GM18498 (cell line): ENCODE data around the gene ARMCX2.
"Not testable (repeated sequence)": the region's sequence is repeated elsewhere in the genome, so short reads cannot be mapped to it uniquely, and the experiment has no call there.

ENCODE experiments used
- ATAC-seq: cut with Tn5 transposase; IDR thresholded peaks from one replicate; pipeline ENCODE4 v1.9.1; 2021; ENCODE audit warnings: mild to moderate bottlenecking, moderate library complexity; ENCODE audit not compliant: unreplicated experiment

The ARMCX2 gene

GRCh38 chrX:101659601-101660063, at the start of gene ARMCX2:
ARMCX2 (minus strand) TSS chrX:101659850; CDS start chrX:101657588, 2,262 bp downstream.
- ATAC-seq = peak; percentile 54

- ATAC-seq = no peak
Observed at GRCh38 chrX:101709384-101709783, 49.7 kb upstream of the ARMCX2 start.

DNA sequence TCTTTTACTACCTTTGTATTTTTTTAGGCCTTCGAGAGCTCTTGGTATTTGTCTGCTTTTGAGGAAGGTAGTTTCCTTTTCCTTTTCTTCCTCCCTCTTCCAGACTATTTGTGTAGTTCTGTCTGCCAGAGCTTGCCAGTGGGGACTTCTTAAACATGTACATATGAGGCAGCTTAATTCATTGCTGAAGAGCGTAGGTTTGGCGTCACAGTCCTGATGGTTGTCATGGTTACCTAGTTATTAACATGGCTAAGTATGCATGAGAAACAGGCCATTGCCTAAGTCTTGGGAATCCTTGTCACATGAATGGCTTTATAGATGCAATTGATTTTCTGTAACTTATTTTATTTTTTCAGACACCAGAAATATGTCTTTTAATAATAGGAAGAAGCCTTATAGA, 48.5 kb upstream of the ARMCX2 start:
- no peak for ATAC-seq

DNA sequence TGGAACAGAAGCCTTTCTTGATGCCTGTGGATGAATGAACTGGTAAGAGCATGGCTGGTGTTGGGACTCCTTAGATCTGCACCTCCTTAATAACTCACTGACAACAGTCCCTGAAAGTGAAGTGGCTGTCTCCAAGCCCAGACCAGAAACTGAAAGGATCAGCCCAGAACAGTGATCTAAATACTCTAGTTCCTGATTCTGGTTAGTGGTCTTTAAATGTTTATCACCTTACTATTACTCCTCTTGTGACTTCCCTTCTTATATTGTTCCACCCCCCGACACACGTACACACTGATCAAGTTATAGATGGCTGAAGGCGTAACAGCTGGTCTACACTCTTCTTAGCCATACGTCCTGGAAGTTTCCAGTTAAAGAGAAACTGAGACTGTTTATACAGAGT, 33.8 kb upstream of the ARMCX2 start:
- peak; percentile 91 for ATAC-seq

DNA sequence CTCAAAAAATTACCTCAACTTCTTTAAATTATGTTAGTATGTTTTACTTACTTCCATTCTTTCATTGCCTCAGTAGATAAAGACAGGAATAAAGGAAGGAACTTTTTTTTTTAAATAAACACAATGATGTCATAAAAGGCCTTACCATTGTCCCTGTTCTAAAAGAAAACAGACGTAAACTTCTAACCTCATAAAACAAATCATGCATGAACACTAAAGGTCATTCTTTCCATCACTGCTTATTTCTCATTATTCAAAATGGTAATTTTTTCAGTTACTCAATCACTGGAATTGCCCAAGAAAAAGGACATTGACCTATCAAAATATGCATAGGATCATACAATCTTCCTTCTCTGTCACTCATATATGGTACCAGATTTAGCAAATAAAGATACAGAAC, 32.2 kb upstream of the ARMCX2 start:
- no peak for ATAC-seq

DNA sequence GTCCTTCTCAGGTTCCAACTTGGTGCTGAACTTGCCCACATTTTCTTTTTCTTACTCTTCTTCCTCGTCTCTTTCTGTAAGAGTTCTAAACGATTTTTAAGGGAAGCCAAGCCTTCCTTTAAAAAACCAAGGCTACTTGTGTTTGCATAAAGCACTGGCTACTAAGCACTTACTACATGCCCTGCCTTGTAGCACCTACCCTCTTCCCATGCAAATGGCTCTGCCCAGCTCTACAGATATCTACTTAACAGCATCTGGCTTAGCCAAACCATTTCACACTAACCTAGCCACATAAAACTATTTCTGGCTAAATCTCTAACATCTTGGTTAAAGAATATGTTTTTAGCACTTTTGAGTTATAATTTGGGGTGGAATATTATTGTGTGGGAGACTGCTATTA, 26.9 kb upstream of the ARMCX2 start:
- ATAC-seq = no peak

- no peak for ATAC-seq
Observed at GRCh38 chrX:101685923-101686322, 26.3 kb upstream of the ARMCX2 start.

GRCh38 chrX:101682723-101683122, 23.1 kb upstream of the ARMCX2 start:
- no peak for ATAC-seq

DNA sequence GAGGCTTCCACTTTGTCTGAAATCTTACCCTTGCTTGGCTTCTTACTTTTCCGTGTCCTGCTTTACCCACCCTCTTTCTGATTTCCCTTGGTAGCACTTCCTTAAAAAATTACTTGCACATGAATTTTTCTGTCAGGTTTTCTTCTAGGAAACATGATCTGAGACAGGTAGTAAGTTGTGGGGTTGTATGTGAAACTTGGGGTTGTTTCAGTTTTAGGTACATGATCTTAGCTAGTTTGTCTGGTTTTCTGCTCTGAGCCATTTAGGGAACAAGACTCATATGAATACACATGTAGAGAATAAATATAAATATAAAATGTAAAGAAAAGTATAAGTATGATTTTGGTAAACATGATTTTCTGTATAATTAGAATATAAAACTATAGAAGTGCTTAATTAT, 17.4 kb upstream of the ARMCX2 start:
- ATAC-seq = peak; percentile 88

GRCh38 chrX:101676571-101676970, 16.9 kb upstream of the ARMCX2 start:
- peak; percentile 59 for ATAC-seq

DNA sequence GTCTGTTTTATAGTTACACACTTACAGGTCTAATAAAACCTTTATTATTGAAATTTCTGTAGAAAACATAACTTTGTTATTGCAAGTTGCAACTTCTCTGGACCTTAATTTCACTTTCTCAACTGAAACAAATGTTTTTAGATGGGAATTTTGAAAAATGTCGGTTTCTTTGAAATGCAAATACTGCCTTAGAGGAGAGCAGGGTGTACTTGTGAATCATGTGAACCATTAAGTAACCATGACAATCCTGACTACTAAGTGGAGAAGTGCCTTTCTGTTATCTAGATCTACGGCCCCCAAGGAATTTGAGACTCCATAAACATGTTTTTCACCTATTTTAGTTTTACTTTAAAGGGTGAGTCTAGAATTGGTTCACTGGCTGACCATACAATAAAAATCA, 8.5 kb upstream of the ARMCX2 start:
- ATAC-seq = no peak

DNA sequence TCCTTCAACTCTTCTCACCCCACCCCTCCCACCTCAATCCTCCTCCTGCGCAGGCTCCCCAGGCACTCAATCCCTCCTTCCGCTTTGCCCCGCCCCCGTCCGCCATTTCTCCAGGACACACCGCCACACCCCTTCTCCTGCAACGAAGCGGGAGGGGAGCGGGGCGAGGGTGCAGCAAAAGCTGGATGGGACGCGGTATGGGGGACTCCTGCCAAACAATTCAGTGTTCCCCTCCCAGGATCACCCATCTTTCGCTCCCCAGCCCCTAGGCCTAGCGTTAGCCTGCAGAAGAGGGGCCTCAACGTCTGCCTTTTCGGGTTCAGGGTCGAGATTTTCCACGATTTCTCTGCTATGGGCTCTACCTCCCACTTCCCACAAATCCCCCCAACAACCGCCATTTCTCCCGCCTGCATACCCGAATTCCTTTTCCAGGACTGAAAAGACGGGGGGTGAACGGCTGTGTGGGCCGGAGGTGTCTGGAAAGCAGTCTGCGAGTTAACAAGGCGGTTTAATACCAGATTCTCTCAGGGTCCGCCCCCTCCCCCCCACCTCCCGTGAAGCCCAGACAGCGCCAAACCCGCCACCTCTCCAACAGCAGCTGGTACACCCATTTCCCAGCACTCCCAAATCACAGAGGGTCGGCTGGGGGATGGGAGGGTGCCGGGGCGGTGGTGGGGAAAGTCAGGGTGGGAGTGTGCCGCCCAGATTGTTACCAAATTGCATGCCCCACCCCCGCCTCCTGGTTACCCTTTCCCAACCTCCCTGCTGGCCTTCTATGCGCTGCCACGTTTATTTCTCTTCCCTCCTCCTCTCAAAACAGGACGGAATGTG, 774 bp downstream of the ARMCX2 start:
- ATAC-seq = peak; percentile 81

GRCh38 chrX:101657495-101657894, 2.2 kb downstream of the ARMCX2 start:
- ATAC-seq = no peak

GRCh38 chrX:101656817-101657216, 2.8 kb downstream of the ARMCX2 start:
- no peak for ATAC-seq

DNA sequence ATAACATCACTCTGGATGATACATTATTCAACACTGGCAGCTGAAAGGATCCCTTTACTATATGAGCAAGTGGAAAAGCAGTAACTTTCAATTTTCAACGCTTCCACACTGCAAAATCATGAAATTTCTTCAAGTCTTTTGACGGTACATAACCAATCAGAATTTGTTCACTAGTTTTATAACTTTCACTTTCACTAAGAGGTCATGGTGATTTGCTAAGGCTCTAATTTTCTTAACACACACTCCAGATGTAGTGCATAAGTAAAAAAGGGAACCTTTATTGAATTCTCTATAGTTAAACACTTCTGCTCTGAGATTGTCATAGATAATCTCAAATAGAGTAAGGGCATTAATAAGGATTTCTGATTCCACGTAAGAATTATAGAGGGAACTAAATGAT, 4.1 kb downstream of the ARMCX2 start:
- ATAC-seq = no peak

DNA sequence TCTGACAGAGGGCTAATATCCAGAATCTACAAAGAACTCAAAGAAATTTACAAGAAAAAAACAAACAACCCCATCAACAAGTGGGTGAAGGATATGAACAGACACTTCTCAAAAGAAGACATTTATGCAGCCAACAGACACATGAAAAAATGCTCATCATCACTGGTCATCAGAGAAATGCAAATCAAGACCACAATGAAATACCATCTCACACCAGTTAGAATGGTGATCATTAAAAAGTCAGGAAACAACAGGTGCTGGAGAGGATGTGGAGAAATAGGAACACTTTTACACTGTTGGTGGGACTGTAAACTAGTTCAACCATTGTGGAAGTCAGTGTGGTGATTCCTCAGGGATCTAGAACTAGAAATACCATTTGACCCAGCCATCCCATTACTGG, 11.9 kb downstream of the ARMCX2 start:
- not testable (repeated sequence) for ATAC-seq

- no peak for ATAC-seq
Observed at GRCh38 chrX:101642093-101642492, 17.6 kb downstream of the ARMCX2 start.

DNA sequence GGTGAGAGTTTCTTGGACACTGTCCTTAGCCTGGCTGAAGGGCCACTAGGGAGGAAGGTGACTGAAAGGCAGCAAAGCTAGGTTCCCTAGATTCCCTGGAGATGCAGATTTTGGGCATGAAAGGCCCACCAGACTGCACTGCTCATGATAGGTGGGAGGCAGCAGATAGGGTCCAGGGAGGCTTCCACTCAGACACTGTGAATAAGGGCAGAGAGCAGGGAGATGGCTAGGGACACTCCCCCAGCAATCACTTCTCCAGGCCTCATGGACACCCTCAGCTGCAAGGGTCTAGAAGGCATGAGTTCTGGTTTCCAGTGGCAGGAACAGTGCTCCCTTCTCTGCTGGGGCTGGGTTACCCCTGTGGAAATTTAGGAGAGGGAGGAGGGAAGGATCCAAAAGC, 20.1 kb downstream of the ARMCX2 start:
- no peak for ATAC-seq

GRCh38 chrX:101619364-101619763, 40.3 kb downstream of the ARMCX2 start:
- no peak for ATAC-seq

DNA sequence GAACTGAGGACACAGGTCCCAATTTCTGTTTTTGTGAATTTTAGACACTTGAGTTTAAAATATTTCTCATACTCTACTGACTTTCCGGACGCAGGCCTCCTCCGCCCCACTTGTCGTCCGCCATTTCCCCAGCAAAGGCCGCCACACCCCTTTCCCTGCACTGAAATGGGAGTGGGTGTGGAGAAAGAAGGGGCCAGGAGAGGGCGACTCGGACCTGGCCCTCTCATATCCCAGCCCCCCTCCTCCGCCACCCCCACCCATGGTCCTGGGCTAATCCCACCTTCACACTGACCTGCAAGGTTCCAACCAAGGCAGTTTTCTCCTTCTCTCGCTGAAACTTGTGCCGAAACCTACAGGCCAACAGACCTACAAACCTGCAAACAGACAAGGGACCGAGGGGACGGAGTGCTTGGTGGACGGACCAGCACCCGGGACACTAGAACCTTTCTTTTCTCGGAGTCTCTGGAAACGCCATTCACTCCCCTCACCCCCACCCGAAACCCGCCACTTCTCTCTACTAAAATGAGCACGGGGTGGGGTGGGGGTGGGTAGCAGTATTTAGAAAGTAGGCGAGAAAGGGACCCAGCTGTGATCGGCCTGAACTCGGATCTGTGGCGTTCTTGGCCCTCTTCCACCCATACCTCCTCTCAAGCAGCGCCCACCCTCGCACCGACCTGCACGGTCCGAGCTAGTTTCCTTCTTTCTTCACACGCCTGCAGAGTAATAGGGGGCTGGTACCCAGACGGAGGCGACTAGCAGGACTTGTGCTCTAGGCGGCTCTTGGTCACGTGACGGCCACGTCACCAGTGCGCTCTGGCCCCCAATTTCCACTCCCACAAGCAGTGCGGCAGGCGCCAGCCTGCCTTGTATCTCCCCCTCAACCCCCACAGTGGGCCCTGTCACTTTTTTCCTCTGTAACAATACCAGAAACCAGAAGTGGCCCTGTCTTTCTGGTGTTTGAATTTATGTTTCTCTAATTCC, 42.1 kb downstream of the ARMCX2 start, which contains the start of gene ARMCX6:
ARMCX6 (minus strand) TSS at position 790 of the 981 bp plus-strand sequence. CDS start 1,380 bp downstream, outside the sequence.
- ATAC-seq = peak; percentile 95

DNA sequence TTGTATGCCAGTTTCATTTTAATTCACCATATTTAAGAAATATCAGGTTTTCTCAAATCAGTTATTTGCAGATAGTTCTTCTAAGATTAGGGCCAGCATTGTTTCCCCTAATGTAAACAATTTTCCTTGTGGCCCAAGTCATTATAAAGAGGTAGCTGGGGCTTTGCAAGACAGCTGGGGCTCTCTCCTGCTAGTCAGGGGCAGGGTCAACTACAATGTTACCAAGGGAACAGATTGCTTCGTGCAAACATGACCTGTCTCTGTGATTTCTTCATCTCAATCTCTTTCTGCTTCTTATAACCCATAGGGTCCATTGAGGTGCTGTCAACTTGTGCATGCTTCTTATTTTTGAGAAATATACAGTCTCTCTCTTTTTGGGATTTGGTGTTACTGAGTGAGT, 53.9 kb downstream of the ARMCX2 start:
- no peak for ATAC-seq
